NOMO-1 treated with DMSO at 0.1 percent for 48 hours (cell line): ENCODE data around the gene RRP12.
"Not testable (repeated sequence)": the region's sequence is repeated elsewhere in the genome, so short reads cannot be mapped to it uniquely, and the experiment has no call there.

ENCODE experiments used
- DNase-seq: peaks from one replicate; lab custom pipeline; 2025; ENCODE audit not compliant: unreplicated experiment; lab: John Stamatoyannopoulos, UW

Gene RRP12

DNA sequence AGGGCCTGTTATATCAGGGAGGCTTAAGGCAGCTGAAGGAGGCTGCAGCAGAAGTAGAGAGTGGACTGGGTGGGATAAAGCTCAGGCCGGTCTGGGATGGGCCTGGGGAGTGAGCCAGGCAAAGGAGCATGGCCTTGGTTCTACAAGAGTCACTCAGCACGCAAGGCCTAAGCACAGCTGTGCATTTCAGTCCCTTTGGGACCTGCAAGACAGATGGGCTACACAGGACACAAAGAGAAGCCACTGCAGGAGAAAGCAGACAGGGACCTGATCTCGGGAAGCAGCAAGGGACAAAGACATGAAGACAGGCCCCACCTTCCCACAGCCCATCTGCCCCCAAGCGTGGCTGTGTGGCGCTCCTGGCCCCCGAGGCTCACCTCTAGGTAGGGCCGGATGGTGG lies 29.4 kb downstream of the RRP12 start:
- DNase-seq: no peak

DNA sequence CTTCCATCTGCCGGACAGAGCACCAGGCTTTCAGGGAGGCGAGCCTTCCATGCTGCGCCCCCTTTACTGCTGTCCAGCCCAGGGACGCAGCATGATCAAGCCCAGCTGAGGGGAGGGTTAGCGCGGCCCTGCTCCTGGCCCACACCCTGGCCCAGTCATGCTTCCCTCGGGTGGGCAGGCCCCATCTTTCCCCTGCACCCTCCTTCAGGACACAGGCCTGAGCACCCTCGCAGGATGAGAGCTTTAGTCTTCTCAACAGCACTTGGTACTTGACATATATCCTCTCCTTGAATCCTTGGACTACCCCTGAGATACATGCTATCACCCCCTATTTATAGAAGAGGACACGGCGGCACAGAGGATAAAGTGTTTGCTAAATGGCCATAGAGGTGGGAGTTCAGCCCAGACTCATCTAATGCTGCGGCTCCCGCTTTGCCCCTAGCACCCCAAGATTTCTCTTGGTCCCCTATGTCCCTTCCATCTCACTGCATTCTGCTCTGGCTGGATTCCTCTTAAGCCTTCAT lies 34.0 kb downstream of the RRP12 start:
- no peak for DNase-seq

DNA sequence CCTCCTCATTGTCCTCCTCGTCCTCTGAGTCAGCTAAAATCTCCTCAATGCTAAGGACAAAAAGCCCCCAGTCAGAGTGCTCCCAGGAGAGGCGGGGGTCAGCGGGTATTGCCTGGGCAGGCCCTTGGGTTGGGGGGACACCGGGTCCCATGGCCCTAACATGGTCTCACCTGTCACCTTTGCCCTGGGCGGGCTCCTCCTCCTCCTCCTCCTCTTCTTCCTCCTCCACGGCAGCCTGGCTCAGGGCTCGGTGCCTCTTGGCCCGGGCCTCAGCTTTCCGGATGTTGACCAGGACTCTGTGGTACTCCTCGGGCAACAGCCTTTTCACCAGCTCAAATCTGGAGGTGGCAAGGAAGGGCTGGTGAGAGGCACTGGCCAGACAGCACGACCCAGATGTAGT lies 34.6 kb downstream of the RRP12 start:
- DNase-seq: no peak

DNA sequence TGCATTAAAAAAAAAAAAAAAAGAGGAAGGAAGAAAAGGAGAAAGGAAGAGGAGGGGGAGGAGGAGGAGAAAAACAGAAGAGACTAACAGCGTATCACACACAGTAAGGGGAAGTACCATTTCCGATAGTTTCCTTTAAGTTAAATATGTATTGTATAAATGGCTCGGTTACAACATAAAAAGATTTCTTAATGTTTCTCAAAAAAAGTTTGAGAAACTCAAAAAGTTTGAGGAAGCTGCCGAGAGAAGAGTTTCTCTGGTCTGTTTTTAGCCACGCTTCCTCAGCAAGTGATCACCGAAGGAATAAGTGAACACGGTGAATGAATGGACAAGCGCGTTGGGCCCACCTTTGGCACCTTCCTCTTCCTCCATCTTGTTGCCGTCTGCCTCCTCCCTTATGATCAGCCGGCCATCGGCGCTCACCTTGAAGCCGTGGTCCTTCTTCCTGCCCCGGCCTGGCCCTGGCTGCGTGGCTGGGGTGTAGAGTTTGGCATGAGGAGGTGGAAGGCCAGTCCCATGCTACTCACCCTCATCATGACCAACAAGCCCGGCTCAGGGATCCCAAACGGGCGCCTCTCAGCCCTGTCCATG lies 35.3 kb downstream of the RRP12 start:
- peak; percentile 100 for DNase-seq

DNA sequence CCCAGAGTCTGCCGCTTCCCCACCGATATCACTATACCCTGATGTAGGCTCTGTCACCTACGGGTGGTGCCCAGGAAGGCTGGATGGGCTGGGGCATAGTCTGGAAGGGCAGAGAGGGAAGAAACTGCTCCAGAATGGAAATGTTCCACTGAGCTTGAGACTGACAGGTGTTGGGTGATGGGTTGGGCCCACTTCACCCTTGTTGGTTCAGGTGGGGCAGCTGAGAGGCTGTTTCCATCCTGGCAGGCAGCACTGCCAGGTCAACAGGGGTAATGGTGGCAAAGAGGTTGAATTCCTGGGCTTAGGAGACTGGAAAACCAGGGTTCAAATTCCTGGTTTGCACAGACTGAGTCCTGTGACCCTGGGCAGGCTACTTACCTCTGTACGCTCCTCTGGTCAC lies 38.1 kb downstream of the RRP12 start:
- no peak for DNase-seq

DNA sequence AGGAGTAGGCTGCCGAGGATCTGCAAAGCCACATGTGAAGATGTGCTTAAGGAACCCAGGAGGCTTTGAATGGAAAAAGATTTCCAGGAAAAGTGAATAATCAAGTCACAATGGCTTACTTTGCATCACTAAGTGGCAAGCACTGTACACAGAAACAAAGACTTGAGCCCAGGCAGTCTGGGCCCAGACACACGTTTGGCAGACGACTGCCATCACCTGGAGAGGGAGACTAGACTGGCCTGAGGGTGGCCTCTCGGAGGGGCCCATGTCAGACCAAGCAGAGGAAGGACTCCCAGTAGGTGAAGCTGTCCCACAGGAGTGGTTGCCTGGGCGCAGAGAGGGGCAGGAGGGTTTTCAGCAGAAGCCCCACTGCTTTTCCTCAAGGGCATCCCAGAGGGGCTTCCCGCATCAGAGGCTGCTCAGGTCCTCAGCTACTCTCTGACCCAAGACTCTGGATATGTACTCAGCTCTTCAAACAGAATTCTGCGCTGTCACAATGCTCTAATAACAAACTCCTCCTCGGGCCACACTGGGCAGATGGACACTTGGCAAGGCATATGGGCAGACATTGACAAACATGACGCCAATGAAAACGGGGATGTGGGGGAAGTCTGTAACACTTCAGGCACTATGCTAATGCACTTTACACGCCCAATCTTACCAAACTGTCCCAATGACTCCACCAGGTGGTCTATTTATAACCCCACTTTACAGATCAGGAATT lies 38.7 kb downstream of the RRP12 start:
- DNase-seq: no peak

DNA sequence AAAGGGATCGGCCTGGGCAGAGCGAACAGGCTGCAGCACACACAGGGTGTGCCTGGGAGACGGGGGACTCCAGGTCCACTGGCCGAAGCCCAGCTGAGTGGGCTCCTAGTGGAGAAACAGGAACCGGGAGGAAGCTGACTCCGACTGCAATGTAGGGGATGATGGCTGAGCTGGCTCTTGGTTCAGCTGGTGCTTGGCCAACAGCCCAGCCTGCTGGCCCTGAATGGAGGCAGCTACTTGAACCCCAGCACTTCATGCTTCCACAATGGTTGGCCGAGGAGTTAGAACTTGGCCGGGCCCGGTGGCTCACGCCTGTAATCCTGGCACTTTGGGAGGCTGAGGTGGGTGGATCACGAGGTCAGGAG lies 39.6 kb downstream of the RRP12 start:
- no peak for DNase-seq

DNA sequence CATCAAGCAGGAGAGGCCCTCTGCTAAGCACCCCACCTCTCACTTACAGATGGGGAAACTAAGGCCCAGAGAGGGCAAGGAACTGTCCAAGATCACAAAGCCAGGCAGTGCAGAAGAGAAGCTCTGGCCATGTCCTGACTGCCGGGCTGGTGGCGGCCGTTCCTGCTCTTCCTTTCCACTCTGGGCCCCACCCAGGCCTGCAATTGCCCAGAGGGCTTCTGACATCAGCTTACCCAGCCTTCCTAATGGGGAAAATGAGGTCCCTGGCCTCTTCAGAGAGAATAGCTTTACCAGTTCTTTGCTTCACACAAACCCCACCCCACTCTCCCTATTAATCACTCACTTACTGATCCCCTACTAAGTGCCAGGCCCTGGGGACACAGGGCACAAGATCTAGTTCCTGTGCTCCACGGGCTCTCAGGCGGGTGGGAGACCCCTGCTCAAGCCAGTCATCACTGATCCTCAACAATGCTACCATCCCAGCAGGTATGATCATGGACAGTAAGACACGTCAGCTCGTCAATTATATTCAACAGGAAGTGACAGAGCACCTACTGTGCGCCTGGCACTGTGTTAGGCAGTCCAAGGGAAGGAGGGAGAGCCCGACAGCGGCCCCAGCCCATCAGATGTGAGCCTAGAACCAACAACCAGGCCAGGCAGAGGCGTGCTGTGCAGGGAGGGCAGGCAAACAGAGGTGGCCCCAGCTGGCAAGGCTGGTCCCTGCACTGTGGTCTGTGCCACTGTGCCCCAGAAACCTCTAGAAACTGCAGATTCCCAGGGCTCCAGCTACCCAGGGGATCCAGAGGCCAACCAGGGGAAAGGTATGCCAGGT lies 40.2 kb downstream of the RRP12 start:
- no peak for DNase-seq

DNA sequence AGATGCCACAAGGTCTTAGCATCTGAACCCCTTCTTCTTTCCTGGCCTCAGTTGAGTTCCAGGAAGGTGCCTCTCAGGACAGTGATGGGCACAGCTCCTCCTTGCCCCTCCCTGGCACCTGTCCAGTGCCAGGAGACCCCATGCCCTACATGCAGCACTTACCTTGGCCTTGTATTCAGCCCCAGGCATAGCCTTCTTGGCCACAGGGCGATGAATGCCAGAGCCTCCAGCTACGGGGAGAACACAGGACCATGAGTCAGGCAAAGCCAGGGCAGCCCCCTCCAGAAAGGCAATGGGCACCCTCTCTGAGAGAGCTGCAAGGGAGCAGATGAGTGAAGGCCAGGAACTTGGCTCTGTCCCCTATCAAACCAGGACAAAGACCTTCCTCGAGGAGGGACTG lies 42.4 kb downstream of the RRP12 start:
- no peak for DNase-seq

DNA sequence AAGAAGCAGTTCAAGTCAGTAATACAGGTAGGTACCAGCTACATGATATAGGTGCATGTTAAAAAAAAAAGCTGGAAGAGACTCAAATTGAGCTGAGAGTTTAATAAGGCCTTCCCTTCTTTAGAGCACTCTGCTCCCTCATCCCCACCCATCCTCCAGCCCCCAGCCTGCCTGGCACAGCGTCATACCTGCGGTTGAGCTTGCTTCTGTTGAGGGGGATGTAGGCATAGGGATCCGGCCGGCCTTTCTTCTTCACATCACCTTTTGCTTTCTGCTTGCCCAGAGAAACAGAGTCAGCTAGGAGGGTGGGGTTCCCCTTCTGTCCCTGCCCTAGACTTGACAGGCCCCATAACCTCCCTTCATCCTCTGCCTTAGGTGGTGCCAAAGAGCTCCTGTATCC lies 42.8 kb downstream of the RRP12 start:
- DNase-seq: no peak

DNA sequence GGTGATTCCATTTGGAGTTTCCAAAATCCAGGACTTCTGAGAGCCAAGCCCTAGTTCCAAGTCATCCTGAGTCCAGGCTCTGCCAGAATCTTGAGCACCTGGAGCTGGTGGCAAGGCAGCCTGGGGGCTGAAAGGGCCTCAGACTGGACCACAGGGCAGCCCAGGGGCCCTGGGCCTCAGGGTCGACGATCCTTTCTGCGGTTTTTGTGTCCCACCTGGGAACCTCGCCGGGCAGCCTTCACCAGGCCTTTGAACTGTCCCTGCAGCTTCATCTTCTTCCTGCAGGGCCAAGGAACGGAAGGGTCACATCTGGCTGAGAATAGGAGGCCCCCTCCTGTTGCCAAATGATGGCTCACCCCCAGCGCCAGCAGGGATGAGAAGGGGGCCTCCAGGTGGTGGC lies 44.2 kb downstream of the RRP12 start:
- DNase-seq: no peak

DNA sequence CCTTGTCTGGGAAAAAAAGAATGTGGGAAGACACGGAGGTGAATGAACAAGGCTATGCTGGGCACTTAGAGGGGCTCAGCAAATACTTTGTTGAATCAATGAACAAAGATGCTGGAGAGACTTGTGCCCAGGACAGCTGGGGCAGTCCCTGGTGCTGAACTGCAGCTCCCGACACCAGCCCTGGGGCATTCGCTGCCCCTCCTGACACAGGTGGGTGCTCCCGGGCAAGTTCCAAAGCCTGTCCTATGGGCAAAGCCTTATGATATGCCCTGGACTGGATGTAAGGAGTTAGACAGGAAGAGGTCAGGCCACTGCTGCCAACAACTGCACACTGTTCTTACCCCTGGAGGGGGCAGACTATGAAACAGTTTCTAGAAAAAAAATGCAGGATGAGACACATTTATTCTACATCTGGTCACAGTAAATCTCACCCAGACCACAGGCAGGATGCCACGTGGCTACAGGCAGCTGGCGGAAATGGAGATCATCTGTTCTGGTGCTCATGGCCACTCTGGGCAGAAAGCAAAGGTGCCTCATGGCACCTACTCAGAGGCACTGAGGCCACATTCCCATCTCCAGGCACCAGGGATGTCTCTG lies 44.7 kb downstream of the RRP12 start:
- DNase-seq: peak; percentile 65

DNA sequence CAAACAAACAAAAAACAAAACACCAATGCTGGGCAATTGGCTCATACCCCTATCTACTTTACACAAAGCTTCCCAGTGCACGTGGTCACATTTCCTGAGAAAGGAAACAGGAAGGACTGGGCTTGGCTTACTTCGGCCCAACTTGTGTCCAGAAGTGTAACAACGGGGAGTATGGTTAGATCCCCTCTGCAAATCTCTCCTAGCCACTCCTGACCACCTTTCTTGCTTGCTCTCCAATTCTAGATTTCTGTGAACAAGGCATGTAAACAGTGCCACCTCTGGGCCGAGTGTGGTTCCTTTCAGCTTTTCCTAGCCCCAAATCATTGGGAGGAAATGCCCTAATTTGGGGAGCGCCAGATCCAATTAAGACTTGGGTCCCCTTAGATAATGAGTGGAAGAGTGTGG lies 45.6 kb downstream of the RRP12 start:
- peak; percentile 47 for DNase-seq

DNA sequence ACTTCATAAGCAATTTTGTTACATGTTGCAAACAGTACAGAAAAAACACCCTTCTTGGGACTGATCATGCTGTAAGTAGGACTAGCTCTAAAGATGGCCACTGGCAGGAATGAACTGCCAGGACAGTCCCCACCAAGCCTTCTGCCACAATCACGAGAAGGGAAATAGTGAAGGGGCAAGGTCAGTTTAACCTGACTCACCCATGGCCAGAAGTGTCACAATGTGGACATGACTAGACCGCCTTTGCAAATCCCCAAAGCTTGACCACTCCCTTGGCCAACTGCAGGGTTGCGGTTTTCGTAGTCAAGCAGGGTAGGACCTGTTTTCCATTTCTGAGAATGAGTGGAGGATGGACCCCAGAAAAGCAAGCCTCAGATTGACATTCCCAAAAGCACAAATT lies 47.2 kb downstream of the RRP12 start:
- DNase-seq: no peak

DNA sequence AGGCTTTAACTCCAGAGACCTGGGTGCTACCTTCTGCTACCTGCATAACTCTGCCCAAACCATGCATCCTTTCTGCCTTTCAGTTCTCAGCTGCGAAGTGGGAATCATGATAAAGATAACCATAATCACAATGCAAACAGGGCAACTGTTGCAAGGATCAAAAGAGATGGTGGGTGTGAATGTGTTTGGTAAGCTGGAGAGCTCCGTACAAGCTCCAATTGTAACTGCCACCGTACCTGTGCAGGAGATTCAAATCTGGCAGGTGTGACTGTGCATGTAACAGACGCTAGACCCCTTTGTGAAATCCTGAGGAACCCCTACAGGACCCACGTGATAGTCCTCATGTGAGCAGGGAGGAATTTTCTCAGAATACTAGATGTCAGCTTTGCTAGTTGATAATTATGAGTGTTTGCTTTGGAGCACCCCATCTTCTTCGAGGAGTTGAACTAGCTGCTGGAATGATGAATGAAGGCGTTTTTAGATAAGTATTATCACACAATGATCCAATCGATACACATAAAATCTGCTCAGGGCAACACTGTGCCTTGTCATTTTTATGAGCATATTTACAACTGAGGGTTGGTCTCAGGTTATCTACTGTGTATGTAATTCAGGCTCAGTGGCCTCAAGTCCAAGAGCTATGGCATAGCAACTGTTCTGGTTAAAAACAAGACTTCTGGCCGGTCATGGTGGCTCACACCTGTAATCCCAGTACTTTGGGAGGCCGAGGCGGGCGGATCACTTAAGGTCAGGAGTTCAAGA lies 51.2 kb downstream of the RRP12 start:
- no peak for DNase-seq

DNA sequence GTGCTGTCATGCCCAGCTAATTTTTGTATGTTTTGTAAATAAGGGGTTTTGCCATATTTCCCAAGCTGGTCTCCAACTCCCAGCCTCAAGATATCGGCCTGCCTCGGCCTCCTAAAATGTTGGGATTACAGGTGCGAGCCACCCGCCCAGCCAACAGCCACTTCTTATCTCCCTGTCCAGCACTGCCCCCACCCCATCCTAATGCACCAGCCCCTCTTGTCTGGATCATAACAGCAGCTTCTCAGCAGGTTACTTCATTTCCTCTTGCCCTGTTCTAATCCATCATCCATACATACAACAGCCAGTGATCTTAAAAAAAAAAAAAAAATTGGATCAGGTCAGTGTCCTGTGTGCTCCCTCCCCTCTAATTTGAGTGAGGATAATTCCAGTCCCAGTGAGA lies 53.8 kb downstream of the RRP12 start:
- no peak for DNase-seq

DNA sequence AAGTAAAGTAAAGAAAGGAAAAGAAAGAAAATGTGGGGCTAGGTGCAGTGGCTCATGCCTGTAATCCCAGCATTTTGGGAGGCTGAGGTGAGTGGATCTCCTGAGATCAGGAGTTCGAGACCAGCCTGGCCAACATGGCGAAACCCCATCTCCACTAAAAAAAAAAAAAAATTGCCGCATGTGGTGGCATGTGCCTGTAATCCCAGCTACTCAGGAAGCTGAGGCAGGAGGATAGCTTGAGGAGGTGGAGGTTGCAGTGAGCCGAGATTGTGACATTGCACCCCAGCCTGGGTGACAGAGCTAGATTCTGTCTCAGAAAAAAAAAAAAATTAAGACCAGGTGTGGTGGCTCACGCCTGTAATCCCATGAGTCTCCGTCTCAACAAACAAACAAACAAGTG lies 57.5 kb downstream of the RRP12 start:
- not testable (repeated sequence) for DNase-seq

DNA sequence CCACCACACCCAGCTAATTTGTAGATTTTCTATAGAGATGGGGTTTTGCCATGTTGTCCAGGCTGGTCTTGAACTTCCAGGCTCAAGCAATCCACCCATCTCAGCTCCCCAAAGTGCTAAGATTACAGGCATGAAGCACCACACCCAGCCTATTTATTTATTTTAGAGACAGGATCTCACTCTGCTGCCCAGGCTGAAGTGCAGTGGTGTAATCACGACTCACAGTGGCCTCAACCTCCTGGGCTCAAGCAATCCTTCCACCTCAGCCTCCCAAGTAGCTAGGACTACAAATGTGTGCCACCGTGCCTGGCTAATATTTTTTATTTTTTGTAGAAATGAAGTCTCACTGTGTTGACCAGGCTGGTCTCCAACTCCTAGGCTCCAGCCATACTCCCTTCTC lies 59.7 kb downstream of the RRP12 start:
- no peak for DNase-seq

DNA sequence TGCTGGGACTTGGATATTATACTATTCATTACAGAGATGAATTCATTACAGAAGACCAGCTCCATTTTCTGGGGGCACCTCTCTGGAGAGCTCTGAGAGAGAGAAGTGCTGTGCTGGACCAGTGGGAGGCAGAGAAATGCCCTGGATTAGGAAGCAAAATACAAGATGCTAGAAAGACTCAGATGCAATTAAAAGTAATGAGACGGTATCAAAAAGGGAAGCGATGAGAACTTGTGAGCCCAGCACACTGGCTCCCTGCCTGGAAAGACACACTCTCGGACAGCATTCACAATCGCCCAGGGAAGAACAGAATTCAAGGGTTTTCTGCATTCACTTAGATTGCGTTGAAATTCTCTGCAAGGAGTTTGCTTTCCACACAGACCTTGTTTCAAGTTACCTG lies 63.1 kb downstream of the RRP12 start:
- DNase-seq: no peak

DNA sequence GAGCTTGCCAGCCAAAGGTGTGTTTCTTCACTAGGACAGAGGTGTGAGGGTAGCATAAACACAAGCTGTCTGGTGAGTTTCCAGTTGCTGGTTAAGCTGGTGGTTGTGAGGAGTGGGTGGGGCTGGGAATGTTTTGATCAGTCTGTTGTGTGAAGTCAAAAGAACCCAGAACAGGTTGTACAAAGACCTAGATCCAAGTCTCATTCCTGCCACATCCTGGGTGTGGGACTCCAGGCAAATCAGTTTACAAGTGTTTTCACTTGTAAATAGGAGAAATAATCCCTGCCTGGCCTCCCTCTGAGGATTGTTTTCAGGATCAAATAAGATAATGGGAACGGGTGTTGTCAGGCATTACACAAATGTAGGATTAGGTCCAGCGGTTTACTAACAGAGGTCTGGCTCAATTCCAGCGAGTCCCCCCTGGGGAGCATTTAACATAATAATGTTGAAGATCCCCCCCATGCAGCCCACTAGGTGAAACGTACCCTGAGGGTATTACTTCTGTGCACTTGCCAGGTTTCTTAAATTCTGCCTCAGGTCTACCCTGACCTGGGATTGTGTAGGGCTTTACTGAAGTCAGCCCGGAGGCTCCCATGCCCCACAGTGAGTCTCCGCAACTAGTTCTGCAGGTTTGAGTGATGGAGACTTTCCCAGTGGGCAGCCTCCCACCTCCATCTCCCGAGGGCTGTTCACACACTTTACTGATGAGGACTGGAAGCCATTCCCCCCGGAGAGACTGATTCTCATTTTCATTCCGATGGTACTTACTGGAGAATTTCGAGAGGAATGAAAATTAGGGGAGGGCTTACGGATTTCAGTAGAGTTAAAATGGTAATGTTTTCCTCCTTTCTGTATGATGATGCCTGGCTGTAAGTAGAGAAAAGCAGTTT lies 64.0 kb downstream of the RRP12 start:
- no peak for DNase-seq
